GM23338 (cell line): ENCODE measurements around the gene PA2G4.
A peak's percentile ranks its signal among the peaks of the same experiment; 100 is the strongest.

Experiments used
- CREB1 ChIP-seq: fragments of 250-450 bp; sonication (Bioruptor Pico); IDR thresholded peaks from 2 replicates; pipeline ENCODE4 v1.5.0; 2020; ENCODE audit warnings: low read depth, mild to moderate bottlenecking, moderate library complexity
- CTCF ChIP-seq, 2 experiments: fragments of 200-600 bp in 1 of 2; sonication (generic) in 1 of 2; conservative IDR thresholded peaks; 2 replicates each; pipeline versions ENCODE4 v1.5.1 to v1.6.1; 2016 to 2017; ENCODE audit warnings: antibody characterized with exemption in 2 of 2, low read depth in 2 of 2, mild to moderate bottlenecking in 2 of 2, moderate library complexity in 1 of 2
- EZH2 ChIP-seq: fragments of 200-600 bp; sonication (generic); IDR thresholded peaks from one replicate; pipeline ENCODE4 v1.8.0; 2017; ENCODE audit warnings: antibody characterized with exemption, mild to moderate bottlenecking, low read depth; ENCODE audit not compliant: unreplicated experiment
- EZH2phosphoT487 ChIP-seq: fragments of 200-600 bp; sonication (generic); IDR thresholded peaks from one replicate; pipeline ENCODE4 v1.8.1; 2018; ENCODE audit warnings: antibody characterized with exemption; ENCODE audit not compliant: unreplicated experiment
- JUNB ChIP-seq: IDR thresholded peaks from one replicate; pipeline ENCODE4 v1.6.1; 2016; ENCODE audit warnings: antibody characterized with exemption; ENCODE audit not compliant: unreplicated experiment
- NANOG ChIP-seq: IDR thresholded peaks from 2 replicates; pipeline ENCODE4 v1.6.1; 2016; ENCODE audit warnings: antibody characterized with exemption, borderline replicate concordance
- POLR2AphosphoS5 ChIP-seq: IDR thresholded peaks from 2 replicates; pipeline ENCODE4 v1.6.1; 2016; ENCODE audit warnings: antibody characterized with exemption, low read depth
- REST ChIP-seq: IDR thresholded peaks from one replicate; pipeline ENCODE4 v1.6.1; 2018; ENCODE audit warnings: antibody characterized with exemption; ENCODE audit not compliant: unreplicated experiment
- STAT1 ChIP-seq: IDR thresholded peaks from one replicate; pipeline ENCODE4 v1.6.1; 2016; ENCODE audit warnings: antibody characterized with exemption; ENCODE audit not compliant: unreplicated experiment
- ZNF114 ChIP-seq: fragments of 250-450 bp; sonication (Bioruptor Pico); IDR thresholded peaks from 2 replicates; pipeline ENCODE4 v1.5.0; 2020; ENCODE audit warnings: mild to moderate bottlenecking, moderate library complexity

- TF ChIP-seq CTCF (conservative IDR thresholded peaks at IDR 0.05; ENCODE audit: low read depth in 2 of 2) = peak; percentile 34 to 49; a peak in 2 of 4 replicates
- TF ChIP-seq EZH2 = no peak
- no peak for TF ChIP-seq REST
- TF ChIP-seq POLR2AphosphoS5 = no peak
- TF ChIP-seq CREB1 (CRISPR knock-in tag) = no peak
- TF ChIP-seq ZNF114 (CRISPR knock-in tag) = no peak
- no peak for TF ChIP-seq JUNB
- TF ChIP-seq EZH2phosphoT487 = no peak
- TF ChIP-seq NANOG = no peak
- no peak for TF ChIP-seq STAT1
Measured at GRCh38 chr12:56080556-56081138, 23.7 kb upstream of the PA2G4 start.
